G401 (cell line): ENCODE results near the gene PLSCR2. TPM values are rescaled to one million over a fixed set of nuclear protein-coding genes. Genes with fewer than 3 reads are reported as not detected.
"Not testable (repeated sequence)": the region's sequence is repeated elsewhere in the genome, so short reads cannot be mapped to it uniquely, and the experiment has no call there.

Source experiments
- DNase-seq: peaks from one replicate; pipeline ENCODE4 v3.0.0-alpha.2; 2015; ENCODE audit warnings: low spot score
- in situ Hi-C: cut with HindIII; loops from 2 replicates; pipeline ENCODE4 v1.10.0; 2016; ENCODE audit warnings: low sequenced_read_pairs, mixed read lengths
- total RNA-seq: library from RNA; depleted of rRNA; stranded (reverse); fragments of >200 nt; shearing (Covaris generic); gene quantifications from 2 replicates; pipeline ENCODE4 v1.2.3, GENCODE V29; 2014

Gene PLSCR2
- total RNA-seq, 1 experiment from 2014 or later = not detected

DNA sequence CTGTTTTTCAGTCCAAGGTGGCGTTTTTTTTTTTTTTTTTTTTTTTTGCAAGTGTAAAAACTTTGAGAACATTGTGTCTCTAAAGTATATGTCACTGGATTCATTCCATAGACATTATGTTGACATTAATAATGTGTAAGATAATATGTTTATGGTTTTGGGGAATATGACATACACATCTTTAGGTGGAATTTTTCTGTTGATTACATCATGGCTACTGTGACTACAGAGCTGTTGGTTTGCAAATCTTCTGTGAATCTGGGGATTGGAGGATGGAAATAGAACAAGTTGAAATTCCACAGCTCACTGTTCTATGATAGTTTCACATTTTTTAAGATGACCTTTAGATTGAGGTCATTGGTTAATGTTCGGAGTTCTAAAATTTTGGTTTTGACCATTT lies 24.4 kb upstream of the PLSCR2 start:
- in situ Hi-C loops = no loop called here
- no peak for DNase-seq

DNA sequence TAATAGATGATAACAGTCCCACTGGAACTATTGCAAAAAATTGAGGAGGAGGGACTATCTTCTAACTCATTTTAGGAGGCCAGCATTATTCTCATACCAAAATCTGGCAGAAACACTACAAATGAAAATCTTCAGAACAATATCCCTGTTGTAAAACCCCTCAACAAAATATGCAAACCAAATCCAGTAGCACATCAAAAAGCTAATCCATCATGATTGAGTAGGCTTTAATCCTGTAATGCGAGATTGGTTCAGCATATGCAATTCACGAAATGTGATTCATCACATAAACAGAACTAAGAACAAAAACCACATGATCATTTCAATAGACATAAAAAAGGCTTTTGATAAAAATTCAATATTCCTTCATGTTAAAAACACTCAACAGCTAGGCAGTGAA lies 23.9 kb upstream of the PLSCR2 start:
- no peak for DNase-seq
- in situ Hi-C loops = no loop called here

DNA sequence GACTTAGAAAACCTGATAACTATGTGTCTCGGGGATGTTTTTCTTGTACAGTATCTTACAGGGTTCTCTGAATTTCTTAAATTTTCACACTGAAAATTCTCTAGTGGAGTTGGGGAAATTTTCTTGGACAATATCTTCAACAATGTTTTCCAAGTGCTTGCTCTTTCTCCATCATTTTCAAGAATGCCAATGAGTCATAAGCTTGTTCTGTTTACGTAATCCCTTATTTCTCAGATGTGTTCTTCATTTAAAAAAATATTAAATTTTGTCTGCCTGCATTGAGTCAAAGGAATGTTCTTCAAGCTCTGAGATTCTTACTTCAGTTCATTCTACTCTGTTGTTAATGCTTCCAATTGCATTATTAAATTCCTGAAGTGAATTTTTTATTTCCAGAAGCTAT lies 21.9 kb upstream of the PLSCR2 start:
- in situ Hi-C loops = no loop called here

DNA sequence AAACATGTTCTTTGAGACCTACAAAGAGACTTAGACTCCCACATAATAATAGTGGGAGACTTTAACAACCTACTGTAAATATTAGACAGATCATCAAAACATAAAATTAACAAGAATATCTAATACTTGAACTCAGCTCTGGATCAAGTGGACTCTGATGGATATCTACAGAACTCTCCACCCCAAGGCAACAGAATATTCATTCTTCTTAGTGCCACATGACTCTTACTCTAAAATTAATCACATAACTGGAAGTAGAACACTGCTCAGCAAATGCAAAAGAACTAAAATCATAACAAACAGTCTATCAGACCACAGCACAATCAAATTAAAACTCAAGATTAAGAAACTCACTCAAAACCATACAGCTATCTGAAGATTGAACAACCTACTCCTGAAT lies 15.9 kb upstream of the PLSCR2 start:
- DNase-seq = no peak
- in situ Hi-C loops = no loop called here

More for the DNA sequence above, 21.9 kb upstream of the PLSCR2 start:
- no peak for DNase-seq

DNA sequence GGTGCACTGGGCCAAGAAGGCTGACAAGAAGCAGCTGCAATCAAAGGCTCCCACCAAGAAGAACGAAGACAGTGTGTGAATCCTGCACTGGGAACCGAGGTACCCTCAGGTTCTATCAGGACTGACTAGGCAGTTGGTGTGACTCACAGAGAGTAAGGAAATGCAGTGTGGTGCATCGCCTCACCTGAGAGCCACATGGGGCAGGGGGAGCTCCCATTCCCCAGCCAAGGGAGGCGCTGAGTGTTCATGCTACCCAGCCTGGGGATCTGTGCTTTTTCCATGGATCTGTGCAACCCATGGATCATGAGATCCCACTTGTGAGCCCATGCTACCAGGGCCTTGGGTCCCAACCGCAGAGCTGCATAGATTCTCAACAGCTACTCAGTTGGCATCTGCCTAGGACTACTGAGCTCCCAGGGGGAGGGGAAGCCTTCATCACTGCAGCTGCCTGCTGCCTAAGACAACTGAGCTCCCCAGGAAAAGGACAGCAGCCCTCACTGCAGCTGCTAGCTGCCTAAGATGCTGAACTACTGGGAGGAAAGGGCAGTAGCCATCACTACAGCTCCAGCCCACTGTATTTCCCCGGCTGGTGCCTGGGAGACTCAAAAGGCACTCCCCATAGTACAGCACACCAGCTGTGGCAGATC lies 6.9 kb upstream of the PLSCR2 start:
- DNase-seq = no peak
- in situ Hi-C loops = no loop called here

DNA sequence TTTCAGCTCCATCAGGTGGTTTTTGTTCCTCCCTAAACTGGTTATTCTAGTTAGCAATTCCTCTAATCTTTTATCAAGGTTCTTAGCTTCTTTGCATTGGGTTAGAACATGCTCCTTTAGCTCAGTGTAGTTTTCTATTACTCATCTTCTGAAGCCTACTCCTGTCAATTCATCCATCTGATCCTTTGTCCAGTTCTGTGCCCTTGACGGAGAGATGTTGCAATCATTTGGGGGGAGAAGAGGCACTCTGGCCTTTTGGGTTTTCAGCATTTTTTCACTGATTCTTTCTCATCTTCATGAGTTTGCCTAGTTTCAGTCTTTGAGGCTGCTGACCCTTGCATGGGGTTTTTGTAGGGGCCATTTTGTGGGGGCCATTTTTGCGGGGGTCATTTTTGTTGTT lies 5.6 kb upstream of the PLSCR2 start:
- in situ Hi-C loops, DNase-seq: not testable (repeated sequence)

DNA sequence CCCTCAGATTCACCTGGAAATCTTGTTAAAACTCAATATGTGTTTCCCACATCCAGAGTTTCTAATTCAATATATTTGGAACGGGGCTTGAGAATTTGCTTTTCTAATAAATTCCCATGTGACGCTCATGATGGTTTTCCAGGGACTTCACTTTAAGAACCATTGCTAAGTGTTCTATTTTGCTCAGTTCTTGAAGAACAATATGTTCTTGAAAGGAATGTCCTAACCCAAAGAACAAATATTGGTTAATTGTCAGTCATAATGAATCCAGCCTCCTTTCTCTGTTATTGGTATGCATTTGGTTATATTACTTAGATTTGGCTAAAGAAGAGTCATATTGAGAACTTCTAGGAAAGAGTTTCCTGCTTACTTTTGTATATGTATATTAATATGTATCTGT lies 4.4 kb upstream of the PLSCR2 start:
- in situ Hi-C loops = no loop called here
- no peak for DNase-seq

DNA sequence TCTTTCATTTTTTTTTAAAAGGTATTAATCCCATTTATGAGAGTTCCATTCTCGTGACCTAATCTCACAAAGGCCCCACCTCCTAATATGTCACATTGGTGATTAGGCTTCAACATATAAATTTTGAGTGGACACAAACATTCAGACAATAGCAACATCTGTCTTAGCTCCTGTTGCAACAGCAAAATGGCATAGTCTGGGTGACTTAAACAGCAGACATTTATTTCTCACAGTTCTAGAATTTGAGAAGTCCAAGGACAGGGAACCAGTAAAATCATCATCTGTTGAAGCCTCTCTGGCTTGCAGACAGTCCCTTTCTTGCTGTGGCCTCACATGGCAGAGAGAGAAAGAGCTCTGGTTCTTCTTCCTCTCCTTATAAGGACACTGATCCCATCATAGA lies 3.2 kb upstream of the PLSCR2 start:
- in situ Hi-C loops = no loop called here
- DNase-seq = no peak

DNA sequence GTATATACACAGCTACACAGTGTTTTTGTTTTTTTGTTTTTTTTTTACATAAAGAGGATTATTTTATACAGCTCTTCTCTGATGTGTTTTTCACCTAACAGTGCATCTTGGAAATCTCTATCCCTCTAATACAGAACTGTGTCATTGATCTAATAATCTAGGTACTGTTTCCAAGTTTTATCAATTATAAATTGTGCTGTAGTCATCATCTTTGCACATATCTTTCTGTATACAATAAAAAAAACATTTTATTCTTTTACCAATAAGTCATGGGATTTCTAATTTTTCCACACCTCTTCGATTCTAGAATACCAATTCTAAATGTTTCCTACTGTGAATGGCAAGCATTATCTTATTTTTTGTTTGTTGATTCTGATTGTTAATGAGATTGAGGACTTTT lies 1.7 kb upstream of the PLSCR2 start:
- DNase-seq = no peak
- in situ Hi-C loops = no loop called here

DNA sequence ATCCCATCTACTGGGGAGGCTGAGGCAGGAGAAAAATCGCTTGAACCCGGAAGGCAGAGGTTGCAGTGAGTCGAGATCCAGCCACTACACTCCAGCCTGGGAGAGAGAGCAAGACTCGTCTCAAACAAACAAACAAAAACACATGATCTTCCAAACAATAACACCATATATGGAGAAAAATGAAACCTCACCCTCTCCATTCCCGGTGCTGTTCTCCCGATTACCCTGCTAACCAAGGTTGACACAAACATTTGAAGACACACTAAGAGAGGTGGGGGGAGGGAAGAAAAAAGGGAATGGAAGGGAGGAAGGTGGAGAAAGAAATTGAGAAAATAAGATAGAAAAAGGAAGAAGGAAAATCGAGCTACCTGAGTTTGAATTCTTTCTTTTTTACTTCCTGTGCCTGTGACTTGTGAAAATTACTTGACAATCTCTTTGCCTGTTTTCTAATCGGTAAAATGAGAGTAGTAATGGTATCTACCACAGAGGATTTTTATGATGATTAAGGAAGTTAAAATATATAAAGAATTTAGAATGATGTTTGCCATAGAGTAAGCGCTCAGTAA lies 1.1 kb upstream of the PLSCR2 start:
- no peak for DNase-seq
- in situ Hi-C loops = no loop called here

DNA sequence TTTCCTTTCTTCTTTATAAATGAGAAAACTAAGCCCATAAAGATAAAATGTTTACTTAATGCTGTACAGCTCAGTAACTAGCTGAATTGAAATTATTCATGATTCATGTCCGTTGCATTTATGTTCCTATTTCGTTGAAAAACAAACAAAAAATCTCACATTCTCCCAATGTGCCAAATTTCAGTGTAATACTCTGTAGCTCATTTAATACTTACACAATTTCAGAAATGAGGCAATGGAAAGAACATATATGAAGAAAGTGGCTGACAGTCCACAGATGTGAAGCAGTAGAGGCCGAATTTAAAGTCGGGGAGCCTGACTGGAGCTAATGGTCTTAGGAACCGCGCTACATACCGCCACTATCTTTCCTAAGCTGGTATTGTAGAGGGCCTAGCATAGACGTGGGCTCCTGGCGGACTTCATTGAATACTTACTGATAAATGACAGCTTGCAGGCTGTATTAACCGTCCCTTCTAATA lies 651 bp downstream of the PLSCR2 start:
- in situ Hi-C loops = no loop called here
- no peak for DNase-seq

DNA sequence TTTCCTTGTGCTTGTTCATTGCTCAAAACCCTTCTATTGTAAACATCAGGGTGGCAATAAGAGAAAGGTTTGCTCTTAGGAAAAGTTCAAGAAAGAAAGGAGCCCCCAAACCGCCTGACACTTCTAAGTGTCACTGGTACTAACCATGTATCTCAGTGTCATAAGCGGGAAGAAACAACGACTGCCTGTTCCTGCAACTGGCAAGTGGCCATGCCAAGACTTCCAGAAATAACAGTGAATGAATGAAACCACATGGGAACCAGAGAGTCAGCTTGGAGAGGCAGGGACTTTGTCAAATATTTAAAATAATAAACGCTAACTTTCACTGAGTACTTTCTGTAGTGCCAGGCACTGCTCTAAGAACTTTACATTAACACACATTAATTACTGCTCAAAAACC lies 1.1 kb downstream of the PLSCR2 start:
- in situ Hi-C loops = no loop called here
- no peak for DNase-seq

DNA sequence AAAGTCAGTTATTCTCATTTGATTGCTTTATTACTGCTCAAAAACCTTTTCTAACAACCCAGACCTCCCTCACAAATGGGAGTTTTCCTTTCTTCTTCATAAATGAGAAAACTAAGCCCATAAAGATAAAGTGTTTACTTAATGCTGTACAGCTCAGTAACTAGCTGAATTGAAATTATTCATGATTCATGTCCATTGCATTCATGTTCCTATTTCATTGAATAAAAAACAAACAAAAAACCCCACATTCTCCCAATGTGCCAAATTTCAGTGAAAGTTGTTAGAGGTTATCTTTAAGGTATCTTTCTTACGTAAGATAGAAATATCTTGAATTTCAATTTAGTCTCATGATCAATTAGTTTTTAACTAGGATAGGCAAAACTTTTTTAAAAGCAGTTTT lies 2.8 kb downstream of the PLSCR2 start:
- DNase-seq = no peak
- in situ Hi-C loops = no loop called here

DNA sequence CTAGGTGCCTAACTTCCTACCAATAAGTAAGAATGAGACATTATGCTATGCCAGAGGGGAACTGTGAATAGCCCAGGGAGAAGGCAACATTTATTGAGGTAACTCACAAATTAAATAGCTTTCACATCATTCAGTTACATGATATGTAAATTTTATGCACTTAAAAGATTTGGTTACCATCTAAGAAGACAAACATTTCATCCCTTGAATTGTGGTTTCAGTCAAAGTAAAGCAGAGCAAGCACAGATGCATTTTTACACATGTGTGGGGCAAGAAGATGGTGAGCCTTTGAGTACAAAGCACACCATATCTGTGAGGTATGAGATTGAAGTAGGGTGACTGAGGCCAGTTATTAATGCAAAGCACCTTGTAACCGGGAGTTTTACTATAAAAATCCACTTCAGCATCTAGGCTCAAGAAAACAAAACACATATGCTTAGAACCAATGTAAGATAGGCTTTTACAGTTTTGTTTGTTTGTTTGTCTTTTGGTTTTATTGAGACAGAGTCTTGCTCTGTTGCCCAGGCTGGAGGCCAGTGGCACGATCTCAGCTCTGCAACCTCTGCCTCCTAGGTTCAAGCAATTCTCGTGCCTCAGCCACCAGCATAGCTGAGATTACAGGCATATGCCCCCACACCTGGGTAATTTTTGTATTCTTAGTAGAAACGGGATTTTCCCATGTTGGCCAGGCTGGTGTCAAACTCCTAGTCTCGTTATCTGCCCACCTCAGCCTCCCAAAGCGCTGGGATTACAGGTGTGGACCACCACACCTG lies 3.5 kb downstream of the PLSCR2 start:
- in situ Hi-C loops = no loop called here
- DNase-seq = no peak

DNA sequence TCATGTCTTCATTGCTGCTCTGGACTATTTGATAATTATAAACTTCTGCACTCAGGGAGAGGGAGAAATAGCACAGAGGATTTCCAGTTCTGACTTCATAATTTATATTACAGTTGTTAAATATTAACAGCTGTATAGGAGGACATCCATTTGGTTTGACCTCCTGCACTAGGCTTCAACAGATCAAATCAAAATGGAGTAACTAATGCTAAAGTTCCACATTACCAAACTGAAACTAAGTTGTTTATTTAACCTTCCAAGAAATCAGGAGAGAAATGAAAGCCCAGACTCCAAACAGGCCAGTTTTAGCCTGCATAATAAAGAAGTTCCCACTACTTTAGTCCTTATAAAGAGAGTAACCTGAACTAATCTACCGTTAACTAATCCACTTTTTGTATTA lies 4.6 kb downstream of the PLSCR2 start:
- no peak for DNase-seq
- in situ Hi-C loops = no loop called here

DNA sequence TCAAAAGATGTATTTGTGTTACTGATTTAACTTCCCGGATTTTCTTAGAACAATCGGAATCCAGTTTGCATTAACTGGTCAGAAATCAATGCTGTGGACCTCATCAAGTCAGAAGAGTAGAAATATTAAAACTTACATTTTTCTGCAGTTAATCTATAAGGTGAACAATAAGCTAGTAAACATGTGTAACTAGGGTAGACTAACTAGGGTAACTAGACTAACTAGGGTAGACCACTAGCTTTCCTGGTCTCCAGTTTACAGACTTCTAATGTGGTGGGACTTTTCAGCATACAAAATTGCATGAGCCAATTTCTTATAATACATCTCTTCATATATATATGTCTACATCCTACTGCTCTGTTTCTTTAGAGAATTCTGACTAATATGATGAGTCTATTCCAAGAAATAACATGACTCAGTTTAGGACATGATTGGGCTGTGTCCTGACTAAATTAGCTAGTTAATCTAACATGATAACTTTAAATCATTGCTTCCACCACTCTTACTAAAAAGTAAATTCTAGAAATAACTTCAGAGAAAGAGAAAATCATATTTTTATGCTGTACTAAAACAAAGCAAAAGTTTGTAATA lies 5.3 kb downstream of the PLSCR2 start:
- no peak for DNase-seq
- in situ Hi-C loops = no loop called here

DNA sequence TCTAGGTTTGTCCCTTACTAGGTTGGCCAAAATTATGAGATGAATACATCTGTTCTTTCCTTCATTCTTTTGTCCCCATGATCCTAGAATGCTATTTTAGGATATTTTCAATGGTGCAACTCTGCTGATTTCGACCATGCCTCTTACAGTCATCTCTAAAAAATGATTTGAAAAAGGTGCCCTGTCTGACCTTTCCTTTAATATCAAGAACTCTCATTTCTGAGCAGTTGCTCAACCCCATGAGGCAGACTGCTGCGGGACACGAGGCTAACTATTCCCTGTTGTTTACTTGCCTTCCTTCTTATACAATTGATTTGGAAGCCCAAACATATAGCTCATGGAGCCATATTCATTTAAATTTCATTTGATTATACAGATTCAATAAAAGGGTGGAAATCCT lies 14.6 kb downstream of the PLSCR2 start:
- no peak for DNase-seq
- in situ Hi-C loops = no loop called here

DNA sequence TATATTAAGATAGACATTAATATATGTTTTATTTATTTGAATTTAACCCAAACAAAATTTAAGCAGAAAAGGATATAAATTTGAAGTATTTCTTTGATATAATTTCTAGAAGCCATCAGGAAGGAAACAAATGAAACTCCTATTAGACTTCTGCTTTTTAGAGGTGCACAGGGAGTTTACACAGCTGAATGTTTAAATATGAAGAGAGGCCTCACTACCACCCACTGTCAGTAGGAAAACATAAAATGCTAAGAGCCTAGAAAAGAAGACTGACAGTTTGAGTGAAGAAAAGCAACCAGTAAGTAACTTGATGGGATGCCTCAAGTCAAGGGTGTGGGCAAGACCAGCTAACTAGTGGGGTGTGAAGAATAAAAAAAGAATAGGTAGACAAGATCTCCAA lies 19.7 kb downstream of the PLSCR2 start:
- in situ Hi-C loops = no loop called here
- DNase-seq = no peak

DNA sequence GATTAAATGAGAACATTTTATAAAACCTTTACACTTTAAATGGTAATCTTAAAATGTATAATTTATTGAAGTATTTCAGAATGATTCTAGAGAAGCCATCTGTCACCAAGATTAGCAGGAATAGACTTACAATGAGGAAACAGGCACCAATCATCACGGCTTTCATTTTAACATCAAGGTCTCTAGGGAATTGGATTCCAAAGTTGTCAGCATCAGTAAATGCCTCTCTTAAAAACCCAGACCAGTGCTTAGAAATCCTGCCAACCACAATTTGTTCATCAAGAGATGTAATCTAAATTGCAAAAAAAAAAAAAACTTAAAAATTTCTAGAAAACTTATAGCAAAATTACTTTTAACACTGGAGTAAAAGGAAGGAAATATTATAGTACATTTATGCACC lies 20.3 kb downstream of the PLSCR2 start:
- in situ Hi-C loops = no loop called here
- no peak for DNase-seq

DNA sequence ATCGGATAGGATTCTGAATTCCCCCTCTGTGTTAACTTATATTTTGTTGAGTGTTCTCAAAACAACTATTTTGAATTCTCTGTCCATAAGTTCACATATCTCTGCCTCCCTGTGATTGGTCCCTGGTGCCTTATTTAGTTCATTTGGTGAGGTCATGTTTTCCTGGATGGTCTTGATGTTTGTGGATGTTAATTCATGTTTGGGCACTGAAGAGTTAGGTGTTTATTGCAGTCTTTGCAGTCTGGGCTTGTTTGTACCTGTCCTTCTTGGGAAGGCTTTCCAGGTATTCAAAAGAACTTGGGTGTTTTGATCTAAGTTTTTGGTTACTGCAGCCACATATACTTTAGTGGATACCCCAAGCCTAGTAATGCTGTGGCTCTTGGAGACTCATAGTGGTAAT lies 23.3 kb downstream of the PLSCR2 start:
- DNase-seq = no peak
- in situ Hi-C loops = no loop called here
